ACC112 (cell line): Measurements from ENCODE around the gene TAF3.
"Not testable (repeated sequence)": the region's sequence is repeated elsewhere in the genome, so short reads cannot be mapped to it uniquely, and the experiment has no call there.

Experiments used
- H2AFZ ChIP-seq: fragments of 200-600 bp; sonication (generic); one replicate; pipeline ENCODE4 v1.6.0; 2017; ENCODE audit warnings: antibody characterized with exemption, low read length; ENCODE audit not compliant: unreplicated experiment
- H3K27ac ChIP-seq: fragments of 200-600 bp; sonication (generic); 2 replicates; pipeline ENCODE4 v1.5.1; 2014; ENCODE audit warnings: low read depth, mild to moderate bottlenecking, antibody characterized with exemption, low read length, moderate library complexity
- H3K27me3 ChIP-seq: fragments of 200-600 bp; sonication (generic); 2 replicates; pipeline ENCODE4 v1.6.1; 2014; ENCODE audit warnings: mild to moderate bottlenecking, antibody characterized with exemption, low read length, moderate library complexity, mixed read lengths; ENCODE audit not compliant: insufficient read depth
- H3K36me3 ChIP-seq: fragments of 200-600 bp; sonication (generic); 2 replicates; pipeline ENCODE4 v1.6.1; 2016; ENCODE audit warnings: mild to moderate bottlenecking, antibody characterized with exemption, low read length, moderate library complexity, mixed read lengths; ENCODE audit not compliant: insufficient read depth
- H3K4me1 ChIP-seq: fragments of 200-600 bp; sonication (generic); one replicate; pipeline ENCODE4 v1.6.1; 2016; ENCODE audit warnings: low read length, mixed read lengths; ENCODE audit not compliant: insufficient read depth, unreplicated experiment, control insufficient read depth
- H3K4me3 ChIP-seq: fragments of 200-600 bp; sonication (generic); 2 replicates; pipeline ENCODE4 v1.5.1; 2014; ENCODE audit warnings: mild to moderate bottlenecking, low read depth, low read length
- H3K79me2 ChIP-seq: fragments of 200-600 bp; sonication (generic); one replicate; pipeline ENCODE4 v1.6.0; 2016; ENCODE audit warnings: low read length; ENCODE audit not compliant: control insufficient read depth, unreplicated experiment, insufficient read depth

Gene TAF3

GRCh38 chr10:7818295-7819120 is at the start of gene TAF3:
Gene TAF3, plus strand, starts transcription at chr10:7818505. Its CDS starts 205 bp downstream, at chr10:7818710.
- no peaks in the 10 kb centered on the region for H3K36me3 ChIP-seq
- peak within 1 kb of the TSS; percentile 89 for H2AFZ ChIP-seq
- H3K79me2 ChIP-seq = peaks cover 28% of the 10 kb centered on the region
- H3K4me1 ChIP-seq = peaks cover 7% of the 10 kb centered on the region
- peak within 1 kb of the TSS; percentile 96 for H3K4me3 ChIP-seq
- no peak within 1 kb of the TSS for H3K27ac ChIP-seq
- H3K27me3 ChIP-seq = peaks cover 9% of the 10 kb centered on the region; the same call in 1 of the 2 replicates

- H3K36me3 ChIP-seq = peaks cover 26% of the 10 kb centered on the region
- H2AFZ ChIP-seq = no peak overlapping the region
- no peaks in the 10 kb centered on the region for H3K27me3 ChIP-seq
- H3K4me3 ChIP-seq = no peak overlapping the region
- no peaks in the 10 kb centered on the region for H3K79me2 ChIP-seq
- no peak overlapping the region for H3K27ac ChIP-seq
- no peaks in the 10 kb centered on the region for H3K4me1 ChIP-seq
Measured at GRCh38 chr10:7773845-7774801, 44.2 kb upstream of the TAF3 start.

GRCh38 chr10:7776777-7777176 is 41.5 kb upstream of the TAF3 start:
- Histone ChIP-seq H3K4me3 (no peak overlapping the region), H2AFZ (no peak overlapping the region), H3K79me2 (peaks cover 8% of the 10 kb centered on the region), H3K27me3 (no peaks in the 10 kb centered on the region), H3K36me3 (peaks cover 30% of the 10 kb centered on the region), H3K27ac (no peak overlapping the region), H3K4me1 (no peaks in the 10 kb centered on the region)

- H2AFZ ChIP-seq, H3K4me1 ChIP-seq, H3K27ac ChIP-seq, H3K27me3 ChIP-seq, H3K4me3 ChIP-seq: not testable (repeated sequence)
- peaks cover 20% of the 10 kb centered on the region for H3K36me3 ChIP-seq
- H3K79me2 ChIP-seq = peaks cover 58% of the 10 kb centered on the region
Measured at GRCh38 chr10:7782194-7782593, 36.1 kb upstream of the TAF3 start.

- H3K79me2 ChIP-seq = peaks cover 92% of the 10 kb centered on the region
Measured at GRCh38 chr10:7786430-7786829, 31.9 kb upstream of the TAF3 start.

GRCh38 chr10:7787150-7787856 is 31.0 kb upstream of the TAF3 start:
- Histone ChIP-seq H3K79me2 (peaks cover 97% of the 10 kb centered on the region), H3K4me1 (peaks cover 25% of the 10 kb centered on the region), H3K27me3 (no peaks in the 10 kb centered on the region), H3K36me3 (peaks cover 7% of the 10 kb centered on the region; the same call in 1 of the 2 replicates), H3K4me3 (peak overlapping the region; percentile 91), H2AFZ (peak overlapping the region; percentile 96), H3K27ac (peak overlapping the region; percentile 15; the same call in 1 of the 2 replicates)

More at GRCh38 chr10:7786430-7786829, 31.9 kb upstream of the TAF3 start:
- Histone ChIP-seq H3K4me3 (peak overlapping the region; percentile 91), H3K36me3 (peaks cover 7% of the 10 kb centered on the region; the same call in 1 of the 2 replicates), H3K4me1 (peaks cover 18% of the 10 kb centered on the region), H2AFZ (no peak overlapping the region), H3K27ac (no peak overlapping the region), H3K27me3 (no peaks in the 10 kb centered on the region)

- Histone ChIP-seq H3K27ac (peak within 1 kb of the TSS; percentile 15; the same call in 1 of the 2 replicates), H3K27me3 (no peaks in the 10 kb centered on the region), H3K36me3 (peaks cover 13% of the 10 kb centered on the region; the same call in 1 of the 2 replicates), H2AFZ (peak within 1 kb of the TSS; percentile 96), H3K79me2 (peaks cover 98% of the 10 kb centered on the region), H3K4me1 (peaks cover 33% of the 10 kb centered on the region), H3K4me3 (peak within 1 kb of the TSS; percentile 91)
Measured at GRCh38 chr10:7787857-7788638, 30.3 kb upstream of the TAF3 start, which contains the start of the genes ATP5F1C and KIN. Gene ATP5F1C, plus strand, starts transcription at chr10:7788177. Its CDS starts 31 bp downstream, at chr10:7788208. Gene KIN, minus strand, starts transcription at chr10:7787993. Its CDS starts 60 bp downstream, at chr10:7787933.

GRCh38 chr10:7788639-7789286 is 29.5 kb upstream of the TAF3 start:
- Histone ChIP-seq H3K79me2 (peaks cover 97% of the 10 kb centered on the region), H3K4me3 (peak overlapping the region; percentile 91), H3K36me3 (peaks cover 13% of the 10 kb centered on the region; the same call in 1 of the 2 replicates), H3K4me1 (peaks cover 36% of the 10 kb centered on the region), H3K27ac (no peak overlapping the region), H2AFZ (peak overlapping the region; percentile 20), H3K27me3 (no peaks in the 10 kb centered on the region)

- no peaks in the 10 kb centered on the region for H3K27me3 ChIP-seq
- H3K4me3 ChIP-seq = peak overlapping the region; percentile 91
- H2AFZ ChIP-seq = no peak overlapping the region
- H3K79me2 ChIP-seq = peaks cover 98% of the 10 kb centered on the region
- H3K27ac ChIP-seq = no peak overlapping the region
- H3K4me1 ChIP-seq = peaks cover 42% of the 10 kb centered on the region
- peaks cover 10% of the 10 kb centered on the region; the same call in 1 of the 2 replicates for H3K36me3 ChIP-seq
Measured at GRCh38 chr10:7789390-7789789, 28.9 kb upstream of the TAF3 start.
